Measurements from ENCODE around the gene TMEM69.
"Not testable (repeated sequence)": the region's sequence is repeated elsewhere in the genome, so short reads cannot be mapped to it uniquely, and the experiment has no call there.

The TMEM69 gene

DNA sequence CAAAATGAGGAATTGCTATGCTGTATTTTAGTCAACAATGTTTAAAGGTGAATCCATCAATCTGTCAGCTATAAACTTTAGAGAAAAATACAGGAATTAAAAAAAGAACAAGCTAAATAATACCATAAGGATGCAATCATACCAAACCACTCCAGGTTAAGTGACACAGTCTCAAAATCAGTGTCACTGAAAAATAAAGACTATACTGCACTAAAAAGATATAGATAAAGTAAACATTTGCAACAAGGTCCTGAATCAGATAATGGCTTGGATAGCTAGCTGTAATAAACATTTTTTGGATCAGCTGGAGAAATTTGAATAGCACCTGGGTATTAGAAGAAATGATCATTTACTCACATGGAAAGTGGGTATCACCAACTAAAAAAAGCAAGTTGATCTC, 9.5 kb upstream of the TMEM69 start:
- DNase-seq = no peak

DNA sequence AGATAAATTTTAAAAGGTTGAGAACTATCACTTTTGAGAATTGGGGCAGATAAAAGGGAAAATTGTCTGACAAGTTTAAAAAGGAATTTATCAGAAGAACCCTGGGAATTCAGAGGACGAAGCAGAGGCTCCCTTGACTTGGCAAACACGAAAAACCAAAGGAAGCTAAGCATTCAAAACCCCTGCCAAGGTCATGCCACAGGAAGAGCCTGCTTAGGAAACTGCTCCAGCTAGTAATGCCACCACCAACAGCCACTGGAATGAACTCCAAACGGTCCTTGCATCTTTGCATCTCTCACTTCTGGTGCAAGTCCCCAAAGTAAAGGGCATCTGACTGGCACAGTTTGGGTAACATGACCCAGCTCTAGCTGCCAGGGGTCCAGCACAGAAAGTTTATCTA, 8.9 kb upstream of the TMEM69 start:
- DNase-seq = no peak

GRCh38 chr1:45682942-45683341, 5.0 kb upstream of the TMEM69 start:
- DNase-seq = no peak

- no peak for DNase-seq
Measured at GRCh38 chr1:45684402-45684801, 3.6 kb upstream of the TMEM69 start.

- no peak for DNase-seq
Measured at GRCh38 chr1:45685308-45686014, 2.5 kb upstream of the TMEM69 start.

- peak; percentile 71 for DNase-seq
Measured at GRCh38 chr1:45686015-45686287, 2.0 kb upstream of the TMEM69 start.

DNA sequence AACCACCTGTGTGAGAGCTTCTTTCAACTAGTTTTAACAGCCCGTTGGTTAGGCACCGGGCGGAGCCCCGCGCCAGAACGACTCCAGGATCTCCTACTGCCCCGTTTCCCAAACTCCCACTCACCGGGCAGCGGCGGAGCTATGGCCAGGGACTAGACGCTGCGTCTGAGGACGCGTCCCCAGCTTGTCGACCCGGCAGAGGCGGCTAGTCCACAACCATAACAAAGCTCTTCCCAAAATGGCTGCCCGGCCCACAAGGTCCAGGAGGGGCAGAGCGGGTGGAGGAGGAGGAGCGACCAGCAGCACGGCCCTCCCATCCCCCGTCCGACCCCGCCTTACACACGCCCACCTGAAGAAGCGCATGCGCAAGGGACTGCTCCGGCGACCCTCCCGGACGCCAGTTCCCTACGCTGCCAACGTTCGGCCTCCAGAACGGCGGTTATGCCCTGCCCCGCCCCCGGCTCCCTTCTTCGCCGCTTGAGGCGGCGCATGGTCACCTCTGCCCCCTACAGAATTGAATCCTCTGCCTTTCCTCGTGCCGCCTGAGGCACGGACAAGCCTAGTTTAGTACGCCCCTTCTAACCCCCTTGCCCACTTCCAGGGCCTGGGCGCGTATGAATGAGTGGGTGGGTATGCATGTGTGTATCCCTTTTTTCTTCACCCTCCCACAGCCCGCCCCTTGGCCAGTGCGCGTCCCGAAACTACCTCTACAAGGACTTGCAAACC, 1.5 kb upstream of the TMEM69 start, which contains the start of gene GPBP1L1:
Gene GPBP1L1 (minus strand): TSS at position 246 of the 726 bp plus-strand sequence. CDS start 27,446 bp downstream, outside the sequence.
- DNase-seq = peak; percentile 99

- DNase-seq = peak; percentile 95
Measured at GRCh38 chr1:45687014-45687753, 797 bp upstream of the TMEM69 start.

- DNase-seq = not testable (repeated sequence)
Measured at GRCh38 chr1:45693811-45694210, 5.8 kb downstream of the TMEM69 start.

DNA sequence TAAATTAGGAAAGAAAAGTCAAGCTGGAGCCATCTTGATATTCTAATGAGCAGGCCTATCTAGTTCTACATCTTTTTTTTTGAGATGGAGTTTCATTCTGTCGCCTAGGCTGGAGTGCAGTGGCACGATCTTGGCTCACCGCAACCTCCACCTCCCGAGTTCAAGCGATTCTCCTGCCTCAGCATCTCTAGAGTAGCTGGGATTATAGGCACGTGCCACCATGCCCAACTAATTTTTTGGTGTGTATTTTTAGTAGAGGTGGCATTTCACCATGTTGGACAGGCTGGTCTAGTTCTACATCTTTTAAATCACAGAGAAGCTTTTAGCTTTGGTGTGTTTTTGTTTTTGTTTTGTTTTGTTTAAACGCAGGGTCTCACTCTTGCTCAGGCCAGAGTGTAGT, 6.8 kb downstream of the TMEM69 start:
- DNase-seq = no peak

DNA sequence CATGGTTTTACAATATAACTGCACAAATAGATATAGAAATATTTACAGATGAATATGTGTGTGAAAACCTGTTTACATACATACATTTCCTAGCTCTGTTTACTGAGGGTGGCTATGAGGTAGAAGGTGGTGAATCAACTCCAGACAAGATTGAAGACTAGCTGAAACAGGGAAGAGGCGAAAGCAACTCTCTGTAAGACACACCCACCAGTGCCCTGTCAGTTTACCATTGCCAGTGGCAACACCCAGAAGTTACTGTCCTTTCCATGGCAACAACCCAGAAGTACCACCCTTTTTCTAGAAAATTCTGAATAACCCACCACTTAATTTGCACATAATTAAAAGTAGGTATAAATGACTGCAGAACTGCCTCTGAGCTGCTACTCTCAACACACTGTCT, 16.7 kb downstream of the TMEM69 start:
- DNase-seq = no peak

- DNase-seq = no peak
Measured at GRCh38 chr1:45713711-45714110, 25.7 kb downstream of the TMEM69 start.

GRCh38 chr1:45716700-45717099, 28.7 kb downstream of the TMEM69 start:
- no peak for DNase-seq

- not testable (repeated sequence) for DNase-seq
Measured at GRCh38 chr1:45717386-45717785, 29.4 kb downstream of the TMEM69 start.

- no peak for DNase-seq
Measured at GRCh38 chr1:45718289-45718688, 30.3 kb downstream of the TMEM69 start.

DNA sequence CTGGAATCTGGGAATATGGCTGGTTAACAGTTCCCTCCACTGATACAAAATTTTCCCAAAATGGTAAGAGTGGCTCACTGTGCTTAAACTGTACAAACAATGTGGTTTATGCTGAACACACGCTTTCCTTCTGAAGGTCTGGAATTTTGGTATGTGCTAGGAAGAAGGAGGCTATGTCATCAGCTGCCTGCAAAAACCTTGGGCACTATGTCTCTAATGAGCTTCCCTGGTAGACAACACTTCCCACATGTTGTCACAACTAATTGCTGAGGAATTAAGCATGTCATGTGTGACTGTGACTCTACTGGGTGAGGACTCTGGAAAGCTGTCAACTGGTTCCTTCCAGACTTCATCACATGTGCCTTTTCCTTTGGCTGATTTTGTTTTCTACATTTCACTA, 33.2 kb downstream of the TMEM69 start:
- DNase-seq = no peak

DNA sequence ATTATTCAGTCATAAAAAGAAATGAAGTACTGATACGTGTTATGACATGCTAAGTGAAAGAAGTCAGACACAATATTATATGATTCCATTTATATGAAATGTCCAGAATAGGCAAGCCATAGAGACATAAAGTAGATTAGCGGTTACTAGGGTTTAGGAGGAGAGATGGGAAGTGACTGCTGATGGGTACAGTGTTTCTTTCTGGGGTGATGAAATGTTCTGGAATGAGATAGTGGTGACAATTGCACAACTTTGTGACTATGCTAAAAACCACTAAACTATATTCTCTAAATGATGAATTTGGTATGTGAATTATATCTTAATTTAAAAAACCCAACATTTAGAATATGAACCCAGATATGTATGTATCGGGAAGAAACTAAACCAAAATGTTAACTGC, 34.8 kb downstream of the TMEM69 start:
- DNase-seq = no peak

DNA sequence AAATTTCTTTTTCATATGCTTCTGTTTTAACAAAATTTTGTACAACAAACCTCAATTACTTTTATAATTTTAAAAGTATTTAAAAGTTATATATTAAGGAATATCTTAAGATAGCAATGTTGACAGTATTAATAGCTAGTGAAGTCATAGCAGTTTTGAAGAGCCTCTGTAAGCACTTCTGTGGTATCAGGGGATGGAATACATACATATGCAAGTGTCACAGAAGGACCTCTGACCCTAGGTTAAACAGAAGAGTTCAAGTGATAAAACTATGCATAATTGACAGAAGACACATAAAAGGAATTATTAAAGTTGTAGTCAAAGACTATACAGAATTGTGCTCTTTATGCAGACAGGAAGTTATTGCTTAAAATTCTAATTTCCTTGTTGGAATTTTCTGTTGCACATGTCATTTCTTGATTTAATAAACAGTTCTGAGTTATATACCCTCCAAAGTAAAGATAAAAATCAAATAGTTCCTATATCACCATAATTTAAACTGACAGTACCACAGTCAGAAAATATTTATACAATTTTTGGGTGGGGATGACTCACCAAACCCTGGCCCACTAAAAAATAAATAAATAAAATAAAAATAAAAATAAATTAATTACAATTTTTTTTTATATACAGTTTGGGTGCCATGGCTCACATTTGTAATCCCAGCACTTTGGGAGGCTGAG, 35.4 kb downstream of the TMEM69 start:
- DNase-seq = no peak

DNA sequence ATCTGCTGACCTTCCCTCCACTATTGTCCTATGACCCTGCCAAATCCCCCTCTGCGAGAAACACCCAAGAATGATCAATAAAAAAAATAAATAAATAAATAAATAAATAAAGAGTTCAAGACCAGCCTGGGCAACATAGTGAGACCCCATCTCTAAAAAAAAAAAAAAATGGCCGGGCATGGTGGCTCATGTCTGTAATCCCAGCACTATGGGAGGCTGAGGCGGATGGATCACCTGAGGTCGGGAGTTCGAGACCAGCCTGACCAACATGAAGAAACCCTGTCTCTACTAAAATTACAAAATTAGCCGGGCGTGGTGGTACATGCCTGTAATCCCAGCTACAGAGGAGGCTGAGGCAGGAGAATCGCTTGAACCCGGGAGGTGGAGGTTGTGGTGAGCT, 38.0 kb downstream of the TMEM69 start:
- DNase-seq = not testable (repeated sequence)

GRCh38 chr1:45730075-45730779, 42.2 kb downstream of the TMEM69 start:
- DNase-seq = no peak

DNA sequence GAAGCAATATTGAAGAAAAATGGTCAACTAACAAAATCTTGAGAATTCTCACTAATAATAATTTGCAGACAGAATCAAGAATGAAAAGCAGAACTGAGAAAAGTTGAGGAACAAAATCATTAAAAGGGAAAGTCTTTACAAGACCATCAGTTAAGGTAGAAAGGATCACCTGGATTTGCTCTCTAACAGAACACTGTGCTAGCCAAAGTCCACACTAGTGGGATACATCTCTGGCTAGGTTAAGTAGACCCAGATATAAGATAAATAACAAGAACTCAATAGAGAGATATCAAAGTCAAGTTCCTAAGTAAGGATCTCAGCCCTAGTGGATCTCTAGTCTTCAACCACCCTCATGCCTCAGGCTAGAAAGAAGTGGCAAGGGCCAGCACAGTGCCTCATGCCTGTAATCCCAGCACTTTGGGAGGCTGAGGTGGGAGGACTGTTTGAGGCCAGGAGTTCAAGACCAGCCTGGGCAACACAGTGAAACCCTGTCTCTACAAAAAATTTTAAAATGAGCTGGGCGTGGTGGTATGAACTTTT, 42.9 kb downstream of the TMEM69 start:
- no peak for DNase-seq

DNA sequence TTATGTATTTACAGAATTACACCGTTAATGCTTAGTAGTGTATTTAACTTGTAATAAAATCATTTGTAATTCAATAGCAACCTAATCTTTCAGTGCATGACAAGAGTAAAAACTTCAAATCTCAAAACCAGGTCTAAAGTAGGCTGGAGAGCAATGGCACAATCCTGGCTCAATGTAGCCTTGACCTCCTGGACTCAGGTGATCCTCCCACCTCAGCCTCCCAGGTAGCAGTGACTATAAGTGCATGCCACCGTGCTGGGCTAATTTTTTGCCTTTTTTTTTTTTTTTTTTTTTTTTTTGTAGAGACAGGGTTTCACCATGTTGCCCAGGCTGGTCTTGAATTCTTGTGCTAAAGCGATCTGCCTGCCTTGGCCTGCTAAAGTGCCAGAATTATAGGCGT, 51.2 kb downstream of the TMEM69 start:
- DNase-seq = no peak

All from stimulated activated CD8-positive, alpha-beta memory T cell treated with anti-CD3 and anti-CD28 coated beads, Interleukin-4, amount 100 ng/mL, for 48 hours (primary cell).